DND-41 (cell line): Measurements from ENCODE around the gene KCND3.

Experiments used
- CTCF ChIP-seq: IDR thresholded peaks from 2 replicates; pipeline ENCODE4 v1.5.1; 2012; ENCODE audit warnings: borderline replicate concordance, low read length, moderate library complexity, mild to moderate bottlenecking; ENCODE audit not compliant: poor library complexity, severe bottlenecking; ENCODE audit errors: extremely low read depth
- EZH2 ChIP-seq: IDR thresholded peaks from 3 replicates; pipeline ENCODE4 v1.6.1; 2012; ENCODE audit warnings: borderline replicate concordance, low read depth, mild to moderate bottlenecking, moderate library complexity, low read length, inconsistent platforms; ENCODE audit not compliant: severe bottlenecking

DNA sequence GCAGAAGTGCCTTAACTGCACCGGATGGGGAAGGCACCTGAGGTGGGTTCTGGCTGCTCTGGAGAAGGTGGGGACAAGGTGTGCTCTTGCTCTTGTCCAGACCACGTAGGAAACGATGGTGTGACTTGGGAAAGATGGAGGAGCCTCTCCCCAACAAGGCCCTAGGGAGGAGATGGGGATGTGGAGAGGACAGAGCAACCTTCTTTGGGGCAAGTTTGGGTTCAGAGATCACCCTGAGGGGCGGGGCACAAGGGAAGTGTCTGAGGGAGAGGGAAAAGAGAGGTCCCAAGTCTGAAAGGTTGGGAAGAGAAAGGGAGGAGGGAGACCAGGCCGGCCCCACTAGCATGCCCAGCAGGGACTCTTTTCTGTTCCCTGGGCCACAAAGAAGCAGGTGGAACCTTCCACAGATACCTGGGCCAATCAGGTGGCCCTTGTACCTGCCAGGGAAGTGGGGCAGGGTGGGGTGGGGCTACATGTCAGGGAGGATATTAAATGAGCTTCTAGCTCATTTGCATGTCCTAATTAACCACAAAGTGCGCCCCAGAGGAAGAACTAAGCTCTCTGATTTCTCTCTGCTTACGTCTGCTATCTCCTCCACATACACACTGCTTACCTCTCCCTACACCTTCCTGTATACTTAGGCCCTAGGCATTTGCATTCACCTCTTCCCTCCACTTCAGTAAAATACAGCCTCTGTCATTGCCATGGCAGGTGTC, 266.2 kb downstream of the KCND3 start:
- TF ChIP-seq CTCF (no peak), EZH2 (no peak)
